OCI-M2 (cell line): ENCODE data around the gene TIMM8A.
"Not testable (repeated sequence)": the region's sequence is repeated elsewhere in the genome, so short reads cannot be mapped to it uniquely, and the experiment has no call there.

ENCODE experiments used
- DNase-seq: peaks from one replicate; lab custom pipeline; 2025; ENCODE audit not compliant: unreplicated experiment; lab: John Stamatoyannopoulos, UW

Gene TIMM8A

DNA sequence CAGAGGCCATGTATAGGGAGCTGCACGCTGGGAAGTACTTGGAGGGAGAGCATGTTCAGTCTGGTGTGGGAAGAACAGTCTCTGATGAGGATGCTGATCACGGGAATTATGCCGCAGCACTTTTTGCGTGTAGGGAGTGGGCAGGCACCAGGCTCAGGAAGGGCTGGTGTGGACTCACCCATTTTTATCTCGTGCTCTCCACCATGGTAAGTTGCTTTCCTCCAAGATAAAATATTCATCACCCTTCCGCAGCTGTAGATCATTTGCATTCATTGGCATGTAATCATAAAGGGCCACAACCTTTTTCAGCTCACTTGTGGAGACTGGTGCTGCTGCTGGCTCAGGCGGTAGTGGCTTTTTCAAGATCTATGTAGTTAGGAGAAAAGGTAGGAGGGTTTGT is 11.8 kb upstream of the TIMM8A start:
- DNase-seq = no peak

- DNase-seq = no peak
Measured at GRCh38 chrX:101359966-101360365, 11.4 kb upstream of the TIMM8A start.

- no peak for DNase-seq
Measured at GRCh38 chrX:101357166-101357795, 8.7 kb upstream of the TIMM8A start.

DNA sequence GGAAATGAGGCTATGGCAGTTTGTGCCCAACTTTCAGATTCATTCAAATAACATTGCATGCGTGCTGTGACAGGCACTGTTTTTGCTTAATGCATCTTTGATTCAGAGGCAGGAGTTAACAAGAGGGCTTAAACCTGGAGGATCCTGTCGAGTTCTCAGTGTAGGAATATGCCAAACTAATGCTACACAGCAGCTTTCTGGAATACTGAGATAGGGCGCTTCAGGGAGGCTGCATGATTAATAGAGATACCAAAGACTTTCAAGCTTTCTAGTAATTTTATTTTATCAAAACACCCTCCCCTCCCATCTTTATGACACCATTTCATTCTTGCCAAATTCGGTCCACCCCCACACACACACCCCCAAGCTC is 636 bp upstream of the TIMM8A start:
- no peak for DNase-seq

DNA sequence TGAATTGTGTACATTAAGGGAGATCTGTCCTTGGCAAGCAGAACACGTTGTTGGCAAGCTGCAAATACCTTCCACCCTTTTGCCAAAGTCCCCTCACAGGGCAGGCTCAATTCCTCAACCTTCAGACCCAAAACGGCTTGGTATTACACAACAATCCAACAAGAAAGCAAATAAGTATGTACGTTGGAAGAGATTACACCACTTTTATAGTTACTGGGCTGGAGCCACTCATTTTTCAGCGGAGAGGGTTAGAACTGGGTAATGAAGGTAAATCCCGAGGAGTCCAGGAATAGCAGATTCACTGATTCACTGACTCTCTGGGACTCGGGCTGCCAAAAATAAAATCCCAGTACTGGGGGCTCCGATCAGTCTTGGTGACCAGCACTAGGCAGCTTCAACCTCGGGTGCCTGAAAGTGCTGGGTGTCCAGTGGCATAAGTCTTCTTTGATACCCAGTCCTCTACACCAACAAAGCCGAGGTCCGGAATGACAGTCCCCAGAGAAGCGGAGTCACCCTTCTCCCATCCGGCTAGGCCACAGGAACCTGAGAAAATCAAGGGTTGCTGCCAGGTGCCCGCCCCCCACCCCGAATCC is 587 bp downstream of the TIMM8A start:
- DNase-seq = no peak

GRCh38 chrX:101337776-101338271 is 10.7 kb downstream of the TIMM8A start:
- no peak for DNase-seq

GRCh38 chrX:101334310-101334709 is 14.2 kb downstream of the TIMM8A start:
- DNase-seq = not testable (repeated sequence)

DNA sequence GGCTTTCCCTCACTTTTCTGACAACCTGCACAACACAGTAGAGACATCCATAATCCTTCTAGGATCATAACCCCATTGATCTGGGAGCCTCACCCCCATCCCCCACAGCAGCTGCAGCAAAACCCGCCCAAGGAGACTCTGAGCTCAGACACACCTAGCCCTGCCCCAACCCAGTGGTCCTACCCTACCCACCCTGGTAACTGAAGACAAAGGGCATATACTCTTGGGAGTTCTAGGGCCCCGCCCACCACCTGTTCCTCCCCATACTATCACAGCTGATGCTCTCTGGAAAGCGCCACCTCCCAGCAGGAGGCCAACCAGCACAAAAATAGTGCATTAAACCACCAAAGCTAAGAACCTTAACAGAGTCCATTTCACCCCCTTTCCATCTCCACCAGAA is 21.9 kb downstream of the TIMM8A start:
- DNase-seq = not testable (repeated sequence)

DNA sequence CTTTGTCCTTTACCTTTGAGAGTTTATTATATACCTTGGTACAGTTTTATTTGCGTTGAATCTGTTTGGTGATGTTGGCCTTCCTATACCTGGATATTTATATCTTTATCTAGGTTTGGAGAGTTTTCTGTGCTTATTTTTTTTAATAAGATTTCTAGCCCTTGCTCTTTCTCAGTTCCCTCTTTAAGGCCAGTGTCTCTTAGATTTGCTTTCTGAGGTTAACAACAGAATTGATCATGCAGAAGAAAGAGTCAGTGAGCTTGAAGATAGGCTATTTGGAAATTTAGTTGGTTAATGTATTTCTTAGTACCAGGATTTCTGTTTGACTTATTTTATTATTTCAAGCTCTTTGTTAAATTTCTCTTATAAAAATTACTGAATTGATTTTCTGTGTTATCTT is 44.8 kb downstream of the TIMM8A start:
- DNase-seq = no peak
